SK-N-SH (cell line): ENCODE results near the gene CDC42EP4.

Source experiments
- CHD2 ChIP-seq: fragments of 150-350 bp; IDR thresholded peaks from 2 replicates; pipeline ENCODE4 v1.6.1; 2018; ENCODE audit warnings: low read length; ENCODE audit not compliant: partially characterized antibody
- CTCF ChIP-seq: fragments of 200-600 bp; sonication (generic); IDR thresholded peaks from 2 replicates; pipeline ENCODE4 v1.6.1; 2017; ENCODE audit warnings: antibody characterized with exemption, mild to moderate bottlenecking, moderate library complexity
- NFIC ChIP-seq: IDR thresholded peaks from 2 replicates; pipeline ENCODE4 v1.4.0; 2012; ENCODE audit warnings: borderline replicate concordance
- POLR2AphosphoS5 ChIP-seq: IDR thresholded peaks from 2 replicates; pipeline ENCODE4 v1.6.1; 2012; ENCODE audit warnings: low read depth, low read length
- RXRA ChIP-seq: IDR thresholded peaks from 2 replicates; pipeline ENCODE4 v1.4.0; 2012; ENCODE audit warnings: low read depth, mild to moderate bottlenecking, borderline replicate concordance
- YY1 ChIP-seq: IDR thresholded peaks from 2 replicates; pipeline ENCODE4 v1.4.0; 2012; ENCODE audit warnings: low read depth, mild to moderate bottlenecking

GRCh38 chr17:73341350-73342049, 29.7 kb upstream of the CDC42EP4 start:
- no peak for TF ChIP-seq CTCF
- no peak for TF ChIP-seq RXRA
- TF ChIP-seq NFIC = no peak
- no peak for TF ChIP-seq CHD2
- no peak for TF ChIP-seq YY1
- no peak for TF ChIP-seq POLR2AphosphoS5
